ENCODE results near the gene GLE1. TPM values are rescaled to one million over a fixed set of nuclear protein-coding genes. Genes with fewer than 3 reads are reported as not detected.

GLE1 gene
- polyA plus RNA-seq, 1 donor from 2014 or later: 25.3 TPM

DNA sequence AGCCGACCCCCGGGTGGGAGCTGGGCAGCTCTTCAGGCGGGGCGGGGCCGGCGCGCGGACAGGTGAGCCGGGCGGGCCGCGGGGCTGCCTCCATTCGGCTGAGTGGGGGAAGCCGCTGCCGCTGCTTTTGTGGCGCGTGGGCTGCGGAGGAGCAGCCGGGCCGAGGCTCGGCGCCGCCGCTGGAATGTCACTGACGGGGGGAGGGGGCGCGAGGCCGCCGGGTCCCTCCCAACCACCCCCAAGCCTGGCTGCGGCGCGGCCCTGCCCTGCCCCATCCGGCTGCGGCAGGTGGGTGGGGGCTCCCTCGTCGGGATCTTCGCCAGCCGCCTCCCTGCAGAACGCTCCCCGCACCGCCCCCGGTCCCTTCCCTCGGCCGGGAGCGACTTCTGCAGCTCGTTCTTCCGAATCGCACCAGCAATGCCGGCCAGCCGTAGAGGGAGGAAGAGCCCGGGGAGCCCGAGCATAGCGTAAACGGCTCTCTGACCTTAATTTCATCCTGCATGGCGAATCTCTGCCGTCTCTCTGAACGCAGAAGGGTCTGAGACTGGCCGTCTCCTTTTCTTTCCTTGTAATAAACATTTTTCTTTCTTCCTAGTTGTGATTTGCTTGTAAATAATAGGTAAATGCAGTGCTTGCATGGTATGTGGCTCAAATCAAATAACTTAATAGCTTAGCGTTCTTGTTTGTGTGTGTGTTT is 48.4 kb downstream of the GLE1 start:
- Mint-ChIP-seq H3K36me3 (no peaks in the 10 kb centered on the region), H3K27ac (no peak overlapping the region), H3K4me3 (peak overlapping the region in 2 of 4 donors; percentile 97 to 99), H3K27me3 (no peaks in the 10 kb centered on the region), H3K4me1 (peaks cover 16 to 23% (median 22%) of the 10 kb centered on the region in 3 donors), H3K9me3 (no peaks in the 10 kb centered on the region)

DNA sequence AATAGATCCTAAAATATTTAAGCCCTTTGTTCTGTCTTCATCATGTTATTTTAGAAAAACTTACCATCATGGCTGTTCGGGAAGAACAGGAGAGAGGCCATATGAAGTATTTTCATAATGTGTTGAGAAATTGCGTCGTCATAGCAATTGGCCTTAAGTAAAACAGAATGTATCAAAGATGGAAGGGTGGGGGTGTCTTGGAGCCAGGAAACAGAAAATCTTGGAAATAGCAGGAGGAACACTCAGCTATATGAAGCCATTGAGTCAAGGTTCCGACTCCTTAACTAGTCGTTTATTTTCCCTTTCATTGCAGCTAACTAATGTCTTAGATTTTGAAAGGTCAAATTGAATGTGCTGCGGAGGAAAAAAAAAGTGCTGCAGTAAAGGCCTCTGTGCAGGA is 49.2 kb downstream of the GLE1 start:
- Mint-ChIP-seq H3K4me1 (peaks cover 17 to 30% (median 29%) of the 10 kb centered on the region in 3 donors), H3K36me3 (no peaks in the 10 kb centered on the region), H3K4me3 (no peak overlapping the region), H3K9me3 (no peaks in the 10 kb centered on the region), H3K27ac (no peak overlapping the region), H3K27me3 (no peaks in the 10 kb centered on the region)

GRCh38 chr9:128554155-128554862 is 49.8 kb downstream of the GLE1 start:
- Mint-ChIP-seq H3K4me1 (peaks cover 20 to 36% (median 34%) of the 10 kb centered on the region in 3 donors), H3K36me3 (no peaks in the 10 kb centered on the region), H3K4me3 (no peak overlapping the region), H3K27me3 (no peaks in the 10 kb centered on the region), H3K9me3 (no peaks in the 10 kb centered on the region), H3K27ac (no peak overlapping the region)

- Mint-ChIP-seq H3K27me3 (no peaks in the 10 kb centered on the region), H3K36me3 (no peaks in the 10 kb centered on the region), H3K4me1 (peaks cover 20 to 36% (median 33%) of the 10 kb centered on the region in 3 donors), H3K27ac (no peak overlapping the region), H3K4me3 (no peak overlapping the region), H3K9me3 (no peaks in the 10 kb centered on the region)
Observed at GRCh38 chr9:128555180-128555721, 50.7 kb downstream of the GLE1 start.

DNA sequence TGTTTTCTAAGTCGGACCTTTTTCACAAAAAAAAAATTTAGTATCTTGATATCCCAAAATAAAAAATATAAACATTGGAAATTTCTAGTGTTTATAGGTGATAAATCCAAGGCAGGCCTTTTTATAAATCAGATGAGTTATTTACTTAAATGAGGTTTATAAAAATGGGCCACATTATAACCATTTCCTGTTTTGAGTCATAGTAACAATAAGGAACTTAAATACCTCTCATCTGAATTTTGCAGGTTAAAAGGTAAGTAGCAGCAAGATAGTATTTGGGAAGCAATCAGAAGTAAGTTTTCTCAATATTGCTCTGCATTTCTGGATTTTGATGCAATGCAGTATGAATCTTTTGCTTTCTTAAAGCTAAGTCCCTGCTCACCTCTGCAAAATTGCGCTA is 51.8 kb downstream of the GLE1 start:
- H3K4me3 Mint-ChIP-seq: peak overlapping the region in 1 of 4 donors; percentile 41
- H3K27me3 Mint-ChIP-seq: no peaks in the 10 kb centered on the region
- H3K36me3 Mint-ChIP-seq: no peaks in the 10 kb centered on the region
- H3K27ac Mint-ChIP-seq: peak overlapping the region in 2 of 3 donors; percentile 62 to 63
- H3K9me3 Mint-ChIP-seq: no peaks in the 10 kb centered on the region
- H3K4me1 Mint-ChIP-seq: peaks cover 20 to 35% (median 33%) of the 10 kb centered on the region in 3 donors

GRCh38 chr9:128556926-128557634 is 52.6 kb downstream of the GLE1 start:
- H3K36me3 Mint-ChIP-seq: peaks cover 3% of the 10 kb centered on the region
- no peaks in the 10 kb centered on the region for H3K27me3 Mint-ChIP-seq
- H3K9me3 Mint-ChIP-seq: no peaks in the 10 kb centered on the region
- H3K27ac Mint-ChIP-seq: peak overlapping the region in 2 of 3 donors; percentile 10 to 71
- H3K4me3 Mint-ChIP-seq: peak overlapping the region in 3 of 4 donors; percentile 18 to 59 (median 55)
- peaks cover 21 to 32% (median 27%) of the 10 kb centered on the region in 3 donors for H3K4me1 Mint-ChIP-seq

DNA sequence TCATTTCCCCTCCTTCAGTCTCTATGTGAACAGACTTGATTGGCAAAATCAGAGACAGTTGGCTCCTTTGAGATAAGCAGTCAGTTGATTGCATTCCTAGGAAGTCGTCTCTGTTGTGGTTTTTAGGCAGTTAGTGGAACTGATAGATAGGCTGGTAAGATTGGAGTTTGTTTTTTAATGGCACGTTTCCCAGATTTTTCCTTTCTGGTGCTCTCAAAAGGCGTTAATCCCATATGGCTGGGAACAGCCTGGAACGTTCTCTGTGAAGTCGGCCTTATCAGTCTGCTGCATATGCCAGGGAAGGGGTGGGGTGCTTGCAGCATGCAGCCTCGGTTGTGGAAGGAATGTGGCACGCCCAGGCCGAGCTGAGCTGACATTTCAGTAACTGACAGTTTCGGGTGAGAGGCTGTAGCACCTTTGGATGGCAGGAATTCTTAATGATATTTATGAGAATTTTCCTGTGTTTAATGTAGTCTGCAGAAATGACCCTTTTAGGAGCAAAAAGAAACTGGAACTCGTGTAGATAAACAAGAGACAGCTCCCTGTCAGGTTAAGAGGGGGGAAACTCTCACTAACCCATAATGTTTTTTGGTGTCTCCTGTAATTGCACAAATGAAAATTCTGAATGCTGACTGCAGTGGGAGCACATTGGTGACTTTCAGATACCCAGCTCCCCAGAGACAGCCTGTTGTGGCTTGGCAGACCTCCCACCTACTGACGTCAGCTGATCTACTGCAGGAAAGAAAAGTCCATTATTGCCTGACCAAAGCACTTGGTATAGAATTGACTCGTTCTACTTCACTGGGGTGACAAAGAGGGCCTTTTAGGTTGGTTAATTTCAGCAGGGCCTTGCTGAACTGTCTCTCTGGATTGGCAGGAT is 54.2 kb downstream of the GLE1 start:
- peaks cover 21 to 32% (median 29%) of the 10 kb centered on the region in 3 donors for H3K4me1 Mint-ChIP-seq
- no peaks in the 10 kb centered on the region for H3K9me3 Mint-ChIP-seq
- H3K4me3 Mint-ChIP-seq: peak overlapping the region in 3 of 4 donors; percentile 4 to 80 (median 65)
- H3K27me3 Mint-ChIP-seq: no peaks in the 10 kb centered on the region
- peak overlapping the region in 2 of 3 donors; percentile 4 to 83 for H3K27ac Mint-ChIP-seq
- peaks cover 6% of the 10 kb centered on the region for H3K36me3 Mint-ChIP-seq

GRCh38 chr9:128565578-128565977 is 61.1 kb downstream of the GLE1 start:
- no peak overlapping the region for H3K4me3 Mint-ChIP-seq
- peaks cover 4 to 8% (median 5%) of the 10 kb centered on the region in 3 donors for H3K4me1 Mint-ChIP-seq
- peaks cover 6% of the 10 kb centered on the region for H3K36me3 Mint-ChIP-seq
- H3K9me3 Mint-ChIP-seq: no peaks in the 10 kb centered on the region
- no peaks in the 10 kb centered on the region for H3K27me3 Mint-ChIP-seq
- peak overlapping the region in 1 of 3 donors; percentile 23 for H3K27ac Mint-ChIP-seq

- H3K4me3 Mint-ChIP-seq: no peak overlapping the region
- peak overlapping the region in 1 of 3 donors; percentile 47 for H3K27ac Mint-ChIP-seq
- peaks cover 0 to 5% (median 5%) of the 10 kb centered on the region in 3 donors for H3K4me1 Mint-ChIP-seq
- no peaks in the 10 kb centered on the region for H3K9me3 Mint-ChIP-seq
- H3K27me3 Mint-ChIP-seq: no peaks in the 10 kb centered on the region
- H3K36me3 Mint-ChIP-seq: peaks cover 6% of the 10 kb centered on the region
Observed at GRCh38 chr9:128568470-128569078, 64.1 kb downstream of the GLE1 start.

- Mint-ChIP-seq H3K9me3 (no peaks in the 10 kb centered on the region), H3K36me3 (peaks cover 9% of the 10 kb centered on the region), H3K4me3 (no peak overlapping the region), H3K27me3 (no peaks in the 10 kb centered on the region), H3K4me1 (peaks cover 0 to 2% (median 0%) of the 10 kb centered on the region in 3 donors), H3K27ac (no peak overlapping the region)
Observed at GRCh38 chr9:128575469-128575868, 71.0 kb downstream of the GLE1 start.

- Mint-ChIP-seq H3K4me3 (no peak overlapping the region), H3K27ac (no peak overlapping the region), H3K9me3 (no peaks in the 10 kb centered on the region), H3K4me1 (peaks cover 0 to 2% (median 0%) of the 10 kb centered on the region in 3 donors), H3K36me3 (peaks cover 9% of the 10 kb centered on the region), H3K27me3 (no peaks in the 10 kb centered on the region)
Observed at GRCh38 chr9:128575916-128576315, 71.4 kb downstream of the GLE1 start.

DNA sequence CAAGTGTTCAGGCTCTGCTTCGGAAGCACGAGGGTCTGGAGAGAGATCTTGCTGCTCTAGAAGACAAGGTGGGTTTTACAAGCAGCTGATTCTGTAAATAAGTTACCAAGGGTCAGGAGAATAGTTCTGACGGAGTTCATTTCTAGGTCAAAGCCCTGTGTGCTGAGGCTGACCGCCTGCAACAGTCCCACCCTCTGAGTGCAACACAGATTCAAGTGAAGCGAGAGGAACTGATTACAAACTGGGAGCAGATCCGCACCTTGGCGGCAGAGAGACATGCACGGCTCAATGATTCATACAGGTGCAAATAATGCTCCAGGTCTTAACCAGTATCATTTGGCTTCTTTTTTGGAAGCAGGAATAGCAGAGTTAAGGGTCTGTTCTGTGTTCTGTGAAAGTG is 72.7 kb downstream of the GLE1 start:
- Mint-ChIP-seq H3K9me3 (no peaks in the 10 kb centered on the region), H3K4me3 (no peak overlapping the region), H3K4me1 (no peaks in the 10 kb centered on the region), H3K27ac (no peak overlapping the region), H3K36me3 (peaks cover 7% of the 10 kb centered on the region), H3K27me3 (no peaks in the 10 kb centered on the region)

DNA sequence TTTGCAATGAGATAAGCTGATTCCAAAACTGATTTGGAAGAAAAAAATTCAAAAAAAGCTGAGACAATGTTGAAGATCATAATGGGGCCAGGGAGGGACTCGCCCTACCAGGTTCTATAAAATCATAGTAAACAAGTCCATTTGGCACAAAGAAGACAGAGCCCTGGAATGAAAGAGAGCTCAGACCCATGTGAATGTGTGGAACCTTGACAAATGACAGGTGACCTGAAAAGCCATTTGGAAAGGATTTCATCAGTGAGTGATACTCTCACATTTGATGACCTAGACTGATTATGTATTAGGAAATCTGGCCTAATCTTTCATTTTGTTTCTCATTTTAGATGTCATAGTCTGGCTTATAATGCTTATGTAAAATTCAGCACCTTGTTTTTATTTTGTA is 74.7 kb downstream of the GLE1 start:
- H3K4me1 Mint-ChIP-seq: no peaks in the 10 kb centered on the region
- H3K4me3 Mint-ChIP-seq: no peak overlapping the region
- H3K36me3 Mint-ChIP-seq: peaks cover 2% of the 10 kb centered on the region
- H3K27me3 Mint-ChIP-seq: no peaks in the 10 kb centered on the region
- no peaks in the 10 kb centered on the region for H3K9me3 Mint-ChIP-seq
- H3K27ac Mint-ChIP-seq: peak overlapping the region in 1 of 3 donors; percentile 90

GRCh38 chr9:128580731-128581130 is 76.2 kb downstream of the GLE1 start:
- no peak overlapping the region for H3K27ac Mint-ChIP-seq
- H3K27me3 Mint-ChIP-seq: no peaks in the 10 kb centered on the region
- H3K36me3 Mint-ChIP-seq: peaks cover 2% of the 10 kb centered on the region
- H3K4me1 Mint-ChIP-seq: no peaks in the 10 kb centered on the region
- no peaks in the 10 kb centered on the region for H3K9me3 Mint-ChIP-seq
- H3K4me3 Mint-ChIP-seq: no peak overlapping the region
